GM19193 (cell line): ENCODE measurements around the gene STXBP5L.

ENCODE experiments used
- POLR2A ChIP-seq: IDR thresholded peaks from 4 replicates; pipeline ENCODE4 v1.6.1; 2011; ENCODE audit not compliant: insufficient read depth, insufficient read length; ENCODE audit errors: extremely low read depth

The STXBP5L gene

DNA sequence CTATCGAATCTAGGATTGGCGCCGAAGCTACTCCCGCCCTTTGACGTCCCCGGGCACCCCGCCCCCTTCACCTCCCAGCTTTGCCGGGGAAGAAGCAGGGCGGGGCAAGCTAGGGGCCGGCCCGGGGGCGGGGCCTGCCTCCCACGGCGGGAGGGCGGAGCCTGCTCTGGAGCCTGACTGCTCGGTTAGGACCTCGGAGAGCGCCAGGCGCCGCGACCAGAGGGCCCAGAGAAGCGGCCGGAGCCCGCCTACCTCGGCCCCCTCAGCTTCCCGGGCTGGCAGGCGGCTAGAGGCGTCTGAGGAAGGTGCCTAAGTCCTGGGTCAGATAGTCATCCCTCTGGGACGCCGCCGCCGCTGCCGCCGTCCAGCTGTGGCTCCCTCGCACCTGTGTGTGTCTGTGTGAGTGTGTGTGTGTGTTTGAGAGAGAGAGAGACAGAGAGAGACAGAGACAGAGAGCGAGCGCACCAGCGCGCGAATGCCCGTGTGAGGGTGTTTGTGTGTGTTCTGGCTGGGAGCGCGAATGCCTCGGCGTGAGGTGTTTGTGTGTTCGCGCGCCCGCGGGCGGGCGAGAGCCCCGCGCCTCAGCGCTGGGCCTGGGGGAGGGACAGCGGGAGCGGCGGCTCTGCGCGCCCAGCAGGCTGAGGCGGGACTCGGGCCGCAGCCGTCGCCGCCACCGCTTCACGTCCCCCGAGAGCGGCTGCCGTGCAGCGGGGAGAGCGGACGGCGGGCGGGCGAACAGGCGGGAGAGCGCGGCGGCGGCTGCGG is at the start of gene STXBP5L:
Gene STXBP5L, plus strand, starts transcription at position 176 of the 765 bp plus-strand sequence. CDS start 1,374 bp downstream, outside the sequence.
- no peak for TF ChIP-seq POLR2A

DNA sequence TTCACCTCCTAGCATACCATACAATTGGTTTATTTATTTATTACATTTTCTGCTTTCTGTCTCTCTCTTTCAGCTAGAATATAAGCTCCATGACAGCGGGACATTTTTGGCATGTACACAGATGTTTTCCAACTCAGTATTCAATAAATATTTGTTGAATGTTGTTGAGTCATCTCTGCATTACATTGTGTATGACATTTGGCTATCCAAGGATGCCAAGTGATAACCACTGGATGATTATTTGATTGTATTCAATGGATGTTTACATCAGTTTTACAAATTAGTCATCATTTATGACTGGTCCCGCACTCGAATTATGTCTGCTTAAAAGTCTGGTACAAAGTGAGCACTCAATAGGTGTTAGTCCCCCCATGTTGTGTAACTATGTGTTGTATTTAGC is 49.5 kb upstream of the STXBP5L start:
- no peak for TF ChIP-seq POLR2A

GRCh38 chr3:120864541-120864940 is 43.5 kb upstream of the STXBP5L start:
- TF ChIP-seq POLR2A: no peak

- TF ChIP-seq POLR2A: no peak
Measured at GRCh38 chr3:120875507-120875906, 32.5 kb upstream of the STXBP5L start.

DNA sequence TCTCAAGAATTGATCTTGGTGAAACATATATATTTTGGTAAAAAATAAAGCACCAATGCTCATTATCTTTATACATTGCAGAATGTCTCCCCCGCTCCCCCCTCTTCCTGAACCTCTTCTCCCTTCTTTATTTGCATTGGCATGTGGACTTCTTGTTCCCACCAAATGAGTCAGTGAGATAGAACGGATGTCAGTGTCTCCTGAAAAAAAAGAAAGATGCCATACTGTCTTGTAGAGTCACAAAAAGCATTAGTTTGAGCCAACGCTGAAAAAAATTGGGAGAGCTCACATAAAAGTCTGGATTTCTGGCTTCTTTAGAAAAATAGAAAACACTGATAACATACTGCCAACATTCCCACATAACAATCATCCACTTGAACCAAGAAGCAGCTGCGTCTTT is 32.0 kb upstream of the STXBP5L start:
- TF ChIP-seq POLR2A: no peak

- TF ChIP-seq POLR2A: no peak
Measured at GRCh38 chr3:120879411-120879810, 28.6 kb upstream of the STXBP5L start.

- TF ChIP-seq POLR2A: no peak
Measured at GRCh38 chr3:120892921-120893320, 15.1 kb upstream of the STXBP5L start.

DNA sequence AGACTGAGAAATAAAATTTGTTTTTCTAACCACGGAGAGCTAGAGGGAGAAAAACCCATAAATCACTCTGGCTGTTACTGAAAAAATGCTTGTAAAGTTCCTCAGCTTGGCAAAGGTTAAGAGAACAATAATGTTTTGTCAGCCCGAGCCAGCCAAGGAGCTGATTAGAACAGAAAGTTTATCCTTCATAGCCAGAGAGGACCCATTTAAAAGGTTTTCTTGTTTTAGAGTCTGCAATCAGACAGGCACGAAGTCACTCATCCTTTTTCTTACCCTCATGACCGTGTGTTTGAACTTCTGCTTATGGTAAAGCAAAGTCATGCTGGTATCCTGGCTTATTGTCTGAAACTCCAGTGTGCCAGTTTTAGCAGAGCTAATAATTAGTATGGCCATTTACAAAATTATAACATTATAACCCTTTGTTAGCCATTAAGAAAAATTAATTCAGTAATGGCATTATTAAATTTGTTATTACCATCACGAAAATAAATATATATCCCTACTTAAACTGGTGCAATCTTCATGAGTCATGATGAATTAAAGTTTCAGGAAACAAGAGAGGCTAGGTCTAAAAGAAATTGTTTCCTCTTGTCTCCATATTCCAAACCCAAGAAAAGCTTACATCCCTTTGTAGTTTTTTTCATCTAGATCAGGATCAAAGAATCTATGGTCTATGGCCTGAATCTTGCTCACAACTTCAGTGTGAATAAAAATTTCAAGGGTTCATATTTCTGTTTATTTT is 13.5 kb upstream of the STXBP5L start:
- TF ChIP-seq POLR2A: no peak

- no peak for TF ChIP-seq POLR2A
Measured at GRCh38 chr3:120903221-120903620, 4.8 kb upstream of the STXBP5L start.

DNA sequence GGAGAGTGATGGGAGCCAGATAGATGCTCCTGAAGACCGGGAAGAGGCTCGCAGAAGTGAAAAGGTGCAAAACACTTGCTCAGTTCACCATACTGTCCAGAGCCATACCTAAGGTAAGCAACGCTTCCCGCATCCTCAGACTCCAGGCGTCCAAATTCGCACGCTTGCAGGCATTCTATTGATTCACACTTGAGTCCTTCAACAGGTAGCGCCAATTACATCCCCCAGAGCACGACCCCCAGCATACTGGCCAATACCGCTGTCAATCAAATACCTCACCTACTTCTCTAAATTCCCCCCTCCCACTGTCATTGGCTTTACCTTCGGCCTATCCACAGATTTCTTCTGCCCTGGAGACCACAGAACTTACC is 361 bp upstream of the STXBP5L start:
- TF ChIP-seq POLR2A: no peak

- no peak for TF ChIP-seq POLR2A
Measured at GRCh38 chr3:120908795-120909601, 993 bp downstream of the STXBP5L start.

DNA sequence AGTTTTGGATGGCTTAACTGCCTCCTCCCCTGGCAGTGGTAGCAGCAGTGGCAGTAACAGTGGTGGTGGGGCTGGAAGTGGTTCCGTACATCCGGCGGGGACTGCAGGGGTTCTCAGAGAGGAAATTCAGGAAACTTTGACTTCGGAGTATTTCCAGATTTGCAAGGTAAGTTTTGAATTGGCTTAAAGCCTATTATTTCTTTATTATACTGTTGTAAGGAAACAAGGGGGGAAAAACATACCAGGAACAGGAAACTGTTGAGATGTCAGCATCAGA is 1.5 kb downstream of the STXBP5L start:
- TF ChIP-seq POLR2A: no peak

- no peak for TF ChIP-seq POLR2A
Measured at GRCh38 chr3:120926146-120926545, 18.1 kb downstream of the STXBP5L start.

GRCh38 chr3:120928991-120929390 is 21.0 kb downstream of the STXBP5L start:
- TF ChIP-seq POLR2A: no peak

- TF ChIP-seq POLR2A: no peak
Measured at GRCh38 chr3:120931593-120931992, 23.6 kb downstream of the STXBP5L start.
